Liver (tissue), 9 donors: ENCODE data around the gene SULT1A2. TPM values are rescaled to one million over a fixed set of nuclear protein-coding genes. Genes with fewer than 3 reads are reported as not detected.

Experiments used
- DNase-seq: peaks from one replicate; pipeline ENCODE4 v3.0.0-alpha.2; 2017; ENCODE audit warnings: low spot score
- H3K27ac ChIP-seq, 2 donors: one replicate each; pipeline ENCODE4 v1.7.0; 2013; ENCODE audit warnings: inconsistent platforms in 2 of 2, low read length in 2 of 2, control low read depth in 1 of 2, low read depth in 1 of 2, mild to moderate bottlenecking in 1 of 2
- H3K27me3 ChIP-seq, 4 donors: one replicate each; pipeline versions ENCODE4 v1.6.1 to v1.7.0; 2013; ENCODE audit warnings: low read length in 3 of 4, inconsistent platforms in 1 of 4, mild to moderate bottlenecking in 1 of 4, moderate library complexity in 1 of 4; ENCODE audit not compliant: control insufficient read depth in 4 of 4, insufficient read depth in 4 of 4
- H3K36me3 ChIP-seq, 4 donors: one replicate each; pipeline versions ENCODE4 v1.6.1 to v1.7.0; 2013; ENCODE audit warnings: low read length in 3 of 4, mild to moderate bottlenecking in 3 of 4, low read depth in 1 of 4, moderate library complexity in 1 of 4; ENCODE audit not compliant: control insufficient read depth in 4 of 4, insufficient read depth in 3 of 4
- H3K4me1 ChIP-seq, 4 donors: one replicate each; pipeline versions ENCODE4 v1.6.1 to v1.7.0; 2013; ENCODE audit warnings: low read length in 3 of 4, mild to moderate bottlenecking in 3 of 4, moderate library complexity in 1 of 4; ENCODE audit not compliant: control insufficient read depth in 4 of 4, insufficient read depth in 4 of 4
- H3K4me3 ChIP-seq, 3 donors: one replicate each; pipeline versions ENCODE4 v1.6.1 to v1.7.0; 2013; ENCODE audit warnings: low read length in 3 of 3, control low read depth in 1 of 3, low read depth in 1 of 3, mild to moderate bottlenecking in 1 of 3
- H3K9ac ChIP-seq, 2 donors: one replicate each; pipeline ENCODE4 v1.7.0; 2013; ENCODE audit warnings: low read length in 2 of 2, mild to moderate bottlenecking in 2 of 2, moderate library complexity in 2 of 2, control low read depth in 1 of 2, low read depth in 1 of 2
- H3K9me3 ChIP-seq, 4 donors: one replicate each; pipeline versions ENCODE4 v1.6.1 to v1.7.0; 2013; ENCODE audit warnings: low read length in 3 of 4; ENCODE audit not compliant: control insufficient read depth in 4 of 4
- EGR1 ChIP-seq, 2 donors: IDR thresholded peaks; 2 replicates each; pipeline ENCODE4 v1.6.1; 2016 to 2018; ENCODE audit warnings: antibody characterized with exemption in 2 of 2, low read depth in 2 of 2
- FOXA1 ChIP-seq: IDR thresholded peaks from 2 replicates; pipeline ENCODE4 v1.6.1; 2016; ENCODE audit warnings: antibody characterized with exemption
- FOXA2 ChIP-seq: IDR thresholded peaks from 2 replicates; pipeline ENCODE4 v1.6.1; 2016; ENCODE audit warnings: antibody characterized with exemption
- GABPA ChIP-seq, 2 donors: IDR thresholded peaks in 1 of 2; conservative IDR thresholded peaks in 1 of 2; 2 replicates each; pipeline ENCODE4 v1.6.1; 2016; ENCODE audit warnings: antibody characterized with exemption in 2 of 2, mild to moderate bottlenecking in 1 of 2, moderate library complexity in 1 of 2
- HNF4A ChIP-seq, 2 donors: conservative IDR thresholded peaks; 2 replicates each; pipeline ENCODE4 v1.6.1; 2016; ENCODE audit warnings: antibody characterized with exemption in 2 of 2, mild to moderate bottlenecking in 2 of 2
- HNF4G ChIP-seq: IDR thresholded peaks from 2 replicates; pipeline ENCODE4 v1.6.1; 2016; ENCODE audit warnings: antibody characterized with exemption
- JUND ChIP-seq, 2 donors: IDR thresholded peaks; 2 replicates each; pipeline ENCODE4 v1.6.1; 2016; ENCODE audit warnings: antibody characterized with exemption in 2 of 2
- NR2F2 ChIP-seq: IDR thresholded peaks from 2 replicates; pipeline ENCODE4 v1.6.1; 2016; ENCODE audit warnings: antibody characterized with exemption
- RAD21 ChIP-seq, 2 donors: IDR thresholded peaks; 2 replicates each; pipeline ENCODE4 v1.6.1; 2016; ENCODE audit warnings: antibody characterized with exemption in 2 of 2, mild to moderate bottlenecking in 2 of 2
- RXRA ChIP-seq, 2 donors: IDR thresholded peaks; 2 replicates each; pipeline ENCODE4 v1.6.1; 2017 to 2018; ENCODE audit warnings: antibody characterized with exemption in 2 of 2, mild to moderate bottlenecking in 1 of 2
- SP1 ChIP-seq: IDR thresholded peaks from 2 replicates; pipeline ENCODE4 v1.6.1; 2018; ENCODE audit warnings: antibody characterized with exemption, mild to moderate bottlenecking
- TAF1 ChIP-seq: conservative IDR thresholded peaks from 2 replicates; pipeline ENCODE4 v1.6.1; 2016; ENCODE audit warnings: antibody characterized with exemption, mild to moderate bottlenecking
- YY1 ChIP-seq: IDR thresholded peaks from 2 replicates; pipeline ENCODE4 v1.6.1; 2016; ENCODE audit warnings: antibody characterized with exemption, mild to moderate bottlenecking
- WGBS: extraction: QIAGEN DNeasy Blood & Tissue Kit; methylation state at CpG from one replicate; pipeline ENCODE4 v1.1.7; 2013; 5-methylcytosine and 5-hydroxymethylcytosine counted together
- polyA plus RNA-seq, 2 donors: library from polyadenylated mRNA; stranded (reverse) in 1 of 2; unstranded in 1 of 2; fragments of 200-250 nt in 1 of 2; fragments of >200 nt in 1 of 2; fragmentation: Nextera tagmentation in 1 of 2; extraction: Ambion mirVana in 1 of 2; gene quantifications; one replicate each; pipeline versions ENCODE4 v1.2.1 to v1.2.3, GENCODE V29; 2013 to 2015
- total RNA-seq, 2 donors: library from RNA; depleted of rRNA; stranded (reverse); fragments of >200 nt; gene quantifications; one replicate each; pipeline ENCODE4 v1.2.3, GENCODE V29; 2014
- TF ChIP-seq, protein P1 (sequence below): IDR thresholded peaks from 2 replicates; pipeline ENCODE4 v1.6.1; 2016; ENCODE audit warnings: antibody characterized with exemption
- TF ChIP-seq, protein P2 (sequence below): IDR thresholded peaks from 2 replicates; pipeline ENCODE4 v1.6.1; 2016; ENCODE audit warnings: antibody characterized with exemption
- TF ChIP-seq, protein P3 (sequence below): IDR thresholded peaks from 2 replicates; pipeline ENCODE4 v1.6.1; 2016; ENCODE audit warnings: antibody characterized with exemption, mild to moderate bottlenecking
- TF ChIP-seq, protein P4 (sequence below): fragments of 150-350 bp; IDR thresholded peaks from 2 replicates; pipeline ENCODE4 v1.5.1; 2017; ENCODE audit warnings: improper control_type of control experiment, low read depth, low read length; ENCODE audit not compliant: missing input control
- donor health status: healthy.
- donor health status: healthy.
- donor health status: healthy.
- donor health status: healthy.
- donor health status: healthy.

Gene SULT1A2
- total and polyA plus RNA-seq, 4 donors = 1.6 to 29.4 (median 14.9) TPM

DNA sequence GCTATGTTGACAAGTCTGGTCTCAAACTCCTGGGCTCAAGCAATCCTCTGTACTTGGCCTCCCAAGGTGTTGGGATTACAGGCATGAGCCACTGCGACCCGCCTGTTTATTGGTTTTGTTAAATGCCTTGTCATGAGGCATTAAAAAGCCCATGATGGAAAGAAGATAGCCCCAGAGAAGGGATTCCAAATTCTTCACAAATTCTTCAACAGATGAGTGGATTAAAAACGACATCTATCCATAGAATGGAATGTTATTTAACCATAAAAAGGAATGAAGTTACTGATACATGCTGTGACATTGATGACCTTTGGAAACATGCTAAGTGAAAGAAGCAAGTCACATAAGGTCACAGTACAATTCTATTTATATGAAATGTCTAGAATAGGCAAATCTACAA is 38.4 kb downstream of the SULT1A2 start (continued):
- no peak for TF ChIP-seq RAD21 (IDR thresholded peaks at IDR 0.05)
- TF ChIP-seq TAF1 = no peak
- TF ChIP-seq HNF4G = no peak
- no peak for TF ChIP-seq EGR1 (IDR thresholded peaks at IDR 0.05; ENCODE audit: low read depth in 2 of 2)
- TF ChIP-seq NR2F2 = no peak
- no peak for TF ChIP-seq FOXA1
- TF ChIP-seq RXRA (IDR thresholded peaks at IDR 0.05) = no peak
- no peak for TF ChIP-seq YY1
- TF ChIP-seq, protein P1, sequence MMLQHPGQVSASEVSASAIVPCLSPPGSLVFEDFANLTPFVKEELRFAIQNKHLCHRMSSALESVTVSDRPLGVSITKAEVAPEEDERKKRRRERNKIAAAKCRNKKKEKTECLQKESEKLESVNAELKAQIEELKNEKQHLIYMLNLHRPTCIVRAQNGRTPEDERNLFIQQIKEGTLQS = no peak

DNA sequence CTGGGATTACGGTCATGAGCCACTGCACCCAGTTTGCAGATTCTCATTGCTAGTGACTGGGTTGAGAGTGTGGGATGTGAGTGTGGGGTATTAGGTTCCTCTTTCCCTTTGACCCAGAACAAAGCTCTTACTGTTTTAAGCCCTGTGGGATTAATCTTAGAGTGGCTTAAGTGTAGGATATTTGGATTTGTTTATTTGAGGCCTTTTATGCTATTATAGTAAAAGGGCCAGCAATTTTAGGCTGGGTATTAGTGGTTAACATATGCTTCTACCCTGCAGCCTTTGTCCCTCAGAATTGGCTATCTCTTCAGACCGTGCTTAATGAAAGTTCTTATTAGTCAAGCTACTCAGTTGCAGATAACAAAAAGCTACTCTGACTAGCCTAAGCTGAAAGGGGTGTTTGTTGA is 39.9 kb downstream of the SULT1A2 start:
- Histone ChIP-seq H3K27me3 (no peaks in the 10 kb centered on the region), H3K36me3 (peaks cover 0 to 10% (median 4%) of the 10 kb centered on the region in 4 donors), H3K9me3 (no peaks in the 10 kb centered on the region), H3K9ac (no peak overlapping the region), H3K4me1 (peaks cover 2 to 17% (median 9%) of the 10 kb centered on the region in 4 donors), H3K4me3 (no peak overlapping the region), H3K27ac (no peak overlapping the region)
- DNase-seq = no peak
- 95% methylated on average over 2 of the region's 2 CpGs for whole genome bisulfite sequencing
- TF ChIP-seq EGR1 (IDR thresholded peaks at IDR 0.05; ENCODE audit: low read depth in 2 of 2) = no peak
- TF ChIP-seq, protein P2, sequence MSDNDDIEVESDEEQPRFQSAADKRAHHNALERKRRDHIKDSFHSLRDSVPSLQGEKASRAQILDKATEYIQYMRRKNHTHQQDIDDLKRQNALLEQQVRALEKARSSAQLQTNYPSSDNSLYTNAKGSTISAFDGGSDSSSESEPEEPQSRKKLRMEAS = no peak
- TF ChIP-seq FOXA2 = no peak
- no peak for TF ChIP-seq RAD21 (IDR thresholded peaks at IDR 0.05)

DNA sequence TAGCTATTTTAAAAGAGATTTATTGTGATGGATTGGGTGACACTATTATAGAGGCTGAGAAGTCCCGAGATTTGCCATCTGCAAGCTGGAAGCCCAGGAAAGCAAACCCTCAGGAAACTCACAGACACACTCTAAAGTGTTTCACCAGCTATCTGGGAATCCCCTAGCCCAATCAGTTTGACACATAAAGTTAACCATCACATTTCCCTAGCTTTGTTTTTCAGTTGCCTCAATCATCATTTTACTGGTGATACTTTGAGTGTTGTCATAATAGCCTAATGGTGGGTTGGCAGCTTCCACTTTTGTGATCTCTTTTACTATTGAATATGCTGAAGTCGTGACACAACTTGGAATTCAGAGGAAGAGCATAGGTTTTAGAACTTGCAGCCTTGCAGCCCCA is 41.3 kb downstream of the SULT1A2 start:
- WGBS = 88% methylated on average over 2 of the region's 2 CpGs
- peaks cover 2 to 14% (median 7%) of the 10 kb centered on the region in 4 donors for H3K4me1 ChIP-seq
- H3K36me3 ChIP-seq = peaks cover 0 to 10% (median 4%) of the 10 kb centered on the region in 4 donors

DNA sequence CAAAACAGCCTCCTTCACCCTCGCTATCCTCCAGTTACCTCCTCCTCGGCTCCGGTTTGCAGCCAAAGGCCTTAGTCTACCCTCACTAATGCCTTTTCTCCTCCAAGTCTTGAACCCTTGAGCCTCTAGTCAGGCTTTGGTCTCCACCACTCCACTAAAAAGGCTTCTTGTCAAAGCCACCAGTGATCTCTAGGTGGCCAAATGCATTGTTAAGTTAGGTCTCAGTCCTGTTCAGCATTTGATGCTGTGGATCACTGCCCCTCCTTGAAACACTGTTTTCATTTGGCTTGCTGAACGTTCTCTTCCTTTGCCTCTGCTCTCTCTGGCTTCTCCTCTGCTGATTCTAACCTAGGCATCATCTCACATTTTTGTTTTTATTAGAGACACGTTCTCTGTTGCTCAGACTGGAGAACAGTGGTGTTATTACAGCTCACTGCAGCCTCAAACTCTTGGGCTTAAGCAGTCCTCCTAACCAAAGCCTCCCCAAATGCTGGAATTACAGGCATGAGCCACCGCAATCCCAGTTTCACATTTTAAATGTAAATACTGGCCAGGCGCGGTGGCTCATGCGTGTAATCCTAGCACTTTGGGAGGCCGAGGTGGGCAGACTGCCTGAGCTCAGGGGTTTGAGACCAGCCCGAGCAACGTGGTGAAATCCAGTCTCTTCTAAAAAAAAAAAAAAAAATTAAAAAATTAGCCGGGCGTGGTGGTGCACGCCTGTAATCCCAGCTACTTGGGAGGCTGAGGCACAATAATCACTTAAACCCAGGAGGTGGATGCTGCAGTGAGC is 42.0 kb downstream of the SULT1A2 start:
- Histone ChIP-seq H3K4me1 (peaks cover 2 to 14% (median 7%) of the 10 kb centered on the region in 4 donors), H3K36me3 (peaks cover 0 to 10% (median 4%) of the 10 kb centered on the region in 4 donors), H3K4me3 (peak overlapping the region; percentile 56 to 75 (median 57)), H3K27me3 (no peaks in the 10 kb centered on the region), H3K27ac (no peak overlapping the region), H3K9me3 (no peaks in the 10 kb centered on the region), H3K9ac (peak overlapping the region in 1 of 2 donors; percentile 49)
- WGBS = 90% methylated on average over 15 of the region's 15 CpGs
- TF ChIP-seq EGR1 (IDR thresholded peaks at IDR 0.05; ENCODE audit: low read depth in 2 of 2) (no peak), SP1 (no peak), NR2F2 (no peak), GABPA (IDR thresholded peaks at IDR 0.05 in 1 of 2, conservative IDR thresholded peaks at IDR 0.05 in 1 of 2) (no peak), JUND (IDR thresholded peaks at IDR 0.05) (no peak), RXRA (IDR thresholded peaks at IDR 0.05) (no peak), RAD21 (IDR thresholded peaks at IDR 0.05) (no peak)
- TF ChIP-seq, protein P3, sequence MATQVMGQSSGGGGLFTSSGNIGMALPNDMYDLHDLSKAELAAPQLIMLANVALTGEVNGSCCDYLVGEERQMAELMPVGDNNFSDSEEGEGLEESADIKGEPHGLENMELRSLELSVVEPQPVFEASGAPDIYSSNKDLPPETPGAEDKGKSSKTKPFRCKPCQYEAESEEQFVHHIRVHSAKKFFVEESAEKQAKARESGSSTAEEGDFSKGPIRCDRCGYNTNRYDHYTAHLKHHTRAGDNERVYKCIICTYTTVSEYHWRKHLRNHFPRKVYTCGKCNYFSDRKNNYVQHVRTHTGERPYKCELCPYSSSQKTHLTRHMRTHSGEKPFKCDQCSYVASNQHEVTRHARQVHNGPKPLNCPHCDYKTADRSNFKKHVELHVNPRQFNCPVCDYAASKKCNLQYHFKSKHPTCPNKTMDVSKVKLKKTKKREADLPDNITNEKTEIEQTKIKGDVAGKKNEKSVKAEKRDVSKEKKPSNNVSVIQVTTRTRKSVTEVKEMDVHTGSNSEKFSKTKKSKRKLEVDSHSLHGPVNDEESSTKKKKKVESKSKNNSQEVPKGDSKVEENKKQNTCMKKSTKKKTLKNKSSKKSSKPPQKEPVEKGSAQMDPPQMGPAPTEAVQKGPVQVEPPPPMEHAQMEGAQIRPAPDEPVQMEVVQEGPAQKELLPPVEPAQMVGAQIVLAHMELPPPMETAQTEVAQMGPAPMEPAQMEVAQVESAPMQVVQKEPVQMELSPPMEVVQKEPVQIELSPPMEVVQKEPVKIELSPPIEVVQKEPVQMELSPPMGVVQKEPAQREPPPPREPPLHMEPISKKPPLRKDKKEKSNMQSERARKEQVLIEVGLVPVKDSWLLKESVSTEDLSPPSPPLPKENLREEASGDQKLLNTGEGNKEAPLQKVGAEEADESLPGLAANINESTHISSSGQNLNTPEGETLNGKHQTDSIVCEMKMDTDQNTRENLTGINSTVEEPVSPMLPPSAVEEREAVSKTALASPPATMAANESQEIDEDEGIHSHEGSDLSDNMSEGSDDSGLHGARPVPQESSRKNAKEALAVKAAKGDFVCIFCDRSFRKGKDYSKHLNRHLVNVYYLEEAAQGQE = no peak
- TF ChIP-seq, protein P4, sequence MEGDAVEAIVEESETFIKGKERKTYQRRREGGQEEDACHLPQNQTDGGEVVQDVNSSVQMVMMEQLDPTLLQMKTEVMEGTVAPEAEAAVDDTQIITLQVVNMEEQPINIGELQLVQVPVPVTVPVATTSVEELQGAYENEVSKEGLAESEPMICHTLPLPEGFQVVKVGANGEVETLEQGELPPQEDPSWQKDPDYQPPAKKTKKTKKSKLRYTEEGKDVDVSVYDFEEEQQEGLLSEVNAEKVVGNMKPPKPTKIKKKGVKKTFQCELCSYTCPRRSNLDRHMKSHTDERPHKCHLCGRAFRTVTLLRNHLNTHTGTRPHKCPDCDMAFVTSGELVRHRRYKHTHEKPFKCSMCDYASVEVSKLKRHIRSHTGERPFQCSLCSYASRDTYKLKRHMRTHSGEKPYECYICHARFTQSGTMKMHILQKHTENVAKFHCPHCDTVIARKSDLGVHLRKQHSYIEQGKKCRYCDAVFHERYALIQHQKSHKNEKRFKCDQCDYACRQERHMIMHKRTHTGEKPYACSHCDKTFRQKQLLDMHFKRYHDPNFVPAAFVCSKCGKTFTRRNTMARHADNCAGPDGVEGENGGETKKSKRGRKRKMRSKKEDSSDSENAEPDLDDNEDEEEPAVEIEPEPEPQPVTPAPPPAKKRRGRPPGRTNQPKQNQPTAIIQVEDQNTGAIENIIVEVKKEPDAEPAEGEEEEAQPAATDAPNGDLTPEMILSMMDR = no peak
- DNase-seq = no peak

More for the DNA sequence above, 41.3 kb downstream of the SULT1A2 start:
- H3K27ac ChIP-seq = no peak overlapping the region
- no peak for TF ChIP-seq YY1
- no peak for TF ChIP-seq FOXA1
- no peak for TF ChIP-seq SP1
- TF ChIP-seq, protein P2 = no peak
- TF ChIP-seq HNF4A (conservative IDR thresholded peaks at IDR 0.05) = no peak
- no peak for TF ChIP-seq NR2F2
- no peak for TF ChIP-seq HNF4G
- no peak for DNase-seq
- H3K4me3 ChIP-seq = no peak overlapping the region
- H3K9ac ChIP-seq = no peak overlapping the region
- no peaks in the 10 kb centered on the region for H3K27me3 ChIP-seq
- no peaks in the 10 kb centered on the region for H3K9me3 ChIP-seq
